Measurements from ENCODE around the gene FADS2. TPM values are rescaled to one million over a fixed set of nuclear protein-coding genes. Genes with fewer than 3 reads are reported as not detected.

FADS2 gene
- total and polyA plus RNA-seq, 2 experiments from 2014 or later: 124 to 392 TPM

GRCh38 chr11:61780581-61781162, 47.4 kb upstream of the FADS2 start:
- H3K4me3 Mint-ChIP-seq: no peak overlapping the region
- Histone ChIP-seq H3F3A (replicated peaks; ENCODE audit: low read depth) (0 out of 2 replicates have a peak, but pooled peaks cover 2% of the 10 kb centered on the region), H2AFZ (no peak overlapping the region), H3K4me3 (no peak overlapping the region), H3K4me2 (no peak overlapping the region), H4K20me1 (replicated peaks; ENCODE audit: insufficient read depth) (no peaks in the 10 kb centered on the region; the same call in 1 of the 2 replicates), H3K27me3 (ENCODE audit: insufficient read depth) (no peaks in the 10 kb centered on the region), H3K9me2 (ENCODE audit: insufficient read depth) (no peaks in the 10 kb centered on the region), H3K79me2 (replicated peaks; ENCODE audit: insufficient read depth) (no peaks in the 10 kb centered on the region), H3K36me3 (ENCODE audit: insufficient read depth) (no peaks in the 10 kb centered on the region), H3K27ac (ENCODE audit: low read depth) (no peak overlapping the region), H3K4me1 (ENCODE audit: insufficient read depth) (no peaks in the 10 kb centered on the region; the same call in 1 of the 2 replicates)
- H3K27ac Mint-ChIP-seq: no peak overlapping the region
- H3K9me3 Mint-ChIP-seq: 0 out of 3 replicates have a peak, but pooled peaks cover 3% of the 10 kb centered on the region
- H3K36me3 Mint-ChIP-seq (ENCODE audit: low read depth): peaks cover 13% of the 10 kb centered on the region
- peaks cover 20% of the 10 kb centered on the region for H3K27me3 Mint-ChIP-seq (ENCODE audit: insufficient read depth, low read depth, poor library complexity)
- H3K4me1 Mint-ChIP-seq: peaks cover 17% of the 10 kb centered on the region
- ATAC-seq (no peak), DNase-seq (ENCODE audit: low spot score) (no peak)
- no peak for TF ChIP-seq POLR2AphosphoS5 (IDR thresholded peaks at IDR 0.05; ENCODE audit: low read depth)
- no peak for TF ChIP-seq EZH2 (IDR thresholded peaks at IDR 0.05; ENCODE audit: low read depth, unreplicated experiment)
- TF ChIP-seq NANOG (IDR thresholded peaks at IDR 0.05; ENCODE audit: borderline replicate concordance): no peak
- no peak for TF ChIP-seq EZH2phosphoT487 (IDR thresholded peaks at IDR 0.05; ENCODE audit: unreplicated experiment)
- TF ChIP-seq REST (IDR thresholded peaks at IDR 0.05; ENCODE audit: unreplicated experiment): no peak
- no peak for TF ChIP-seq ETS1 (IDR thresholded peaks at IDR 0.05)
- TF ChIP-seq STAT1 (IDR thresholded peaks at IDR 0.05; ENCODE audit: unreplicated experiment): no peak
- no peak for TF ChIP-seq JUNB (IDR thresholded peaks at IDR 0.05; ENCODE audit: unreplicated experiment)
- TF ChIP-seq ZNF114 (CRISPR knock-in tag; IDR thresholded peaks at IDR 0.05): no peak

- peaks cover 18% of the 10 kb centered on the region for H3K36me3 Mint-ChIP-seq (ENCODE audit: low read depth)
- H3K79me2 ChIP-seq (replicated peaks; ENCODE audit: insufficient read depth): no peaks in the 10 kb centered on the region
- no peaks in the 10 kb centered on the region; the same call in 1 of the 2 replicates for H3K4me1 ChIP-seq (ENCODE audit: insufficient read depth)
- H3K36me3 ChIP-seq (ENCODE audit: insufficient read depth): no peaks in the 10 kb centered on the region
- H3K27me3 Mint-ChIP-seq (ENCODE audit: insufficient read depth, low read depth, poor library complexity): peaks cover 20% of the 10 kb centered on the region
- no peaks in the 10 kb centered on the region for H3K9me2 ChIP-seq (ENCODE audit: insufficient read depth)
- DNase-seq (ENCODE audit: low spot score) (no peak), ATAC-seq (no peak)
- no peak overlapping the region for H3K4me2 ChIP-seq
- 0 out of 3 replicates have a peak, but pooled peaks cover 3% of the 10 kb centered on the region for H3K9me3 Mint-ChIP-seq
- no peak overlapping the region for H3K4me3 ChIP-seq
- H3K4me1 Mint-ChIP-seq: peaks cover 14% of the 10 kb centered on the region
- no peak overlapping the region for H3K27ac Mint-ChIP-seq
- H3K27me3 ChIP-seq (ENCODE audit: insufficient read depth): no peaks in the 10 kb centered on the region
- no peak overlapping the region for H3K4me3 Mint-ChIP-seq
- H2AFZ ChIP-seq: no peak overlapping the region
- 0 out of 2 replicates have a peak, but pooled peaks cover 2% of the 10 kb centered on the region for H3F3A ChIP-seq (replicated peaks; ENCODE audit: low read depth)
- H3K27ac ChIP-seq (ENCODE audit: low read depth): no peak overlapping the region
- H4K20me1 ChIP-seq (replicated peaks; ENCODE audit: insufficient read depth): no peaks in the 10 kb centered on the region; the same call in 1 of the 2 replicates
- no peak for TF ChIP-seq POLR2AphosphoS5 (IDR thresholded peaks at IDR 0.05; ENCODE audit: low read depth)
- no peak for TF ChIP-seq CTCF (conservative IDR thresholded peaks at IDR 0.05; ENCODE audit: low read depth in 2 of 2)
- no peak for TF ChIP-seq ZNF331 (CRISPR knock-in tag; IDR thresholded peaks at IDR 0.05; ENCODE audit: low read depth)
- TF ChIP-seq STAT1 (IDR thresholded peaks at IDR 0.05; ENCODE audit: unreplicated experiment): no peak
- no peak for TF ChIP-seq NANOG (IDR thresholded peaks at IDR 0.05; ENCODE audit: borderline replicate concordance)
These were observed 46.5 kb upstream of the FADS2 start for GRCh38 chr11:61781585-61781984.
